Activated naive CD8-positive, alpha-beta T cell treated with anti-CD3 and anti-CD28 coated beads, Interleukin-2, amount 50 U/mL, for 16 hours (primary cell): Measurements from ENCODE around the gene PEX5L.
"Not testable (repeated sequence)": the region's sequence is repeated elsewhere in the genome, so short reads cannot be mapped to it uniquely, and the experiment has no call there.

ENCODE experiments used
- DNase-seq: peaks from one replicate; pipeline ENCODE4 v3.0.0-alpha.2; 2020; ENCODE audit warnings: low read depth, low spot score

The PEX5L gene

GRCh38 chr3:180008318-180008717 is 28.4 kb downstream of the PEX5L start:
- DNase-seq = not testable (repeated sequence)

DNA sequence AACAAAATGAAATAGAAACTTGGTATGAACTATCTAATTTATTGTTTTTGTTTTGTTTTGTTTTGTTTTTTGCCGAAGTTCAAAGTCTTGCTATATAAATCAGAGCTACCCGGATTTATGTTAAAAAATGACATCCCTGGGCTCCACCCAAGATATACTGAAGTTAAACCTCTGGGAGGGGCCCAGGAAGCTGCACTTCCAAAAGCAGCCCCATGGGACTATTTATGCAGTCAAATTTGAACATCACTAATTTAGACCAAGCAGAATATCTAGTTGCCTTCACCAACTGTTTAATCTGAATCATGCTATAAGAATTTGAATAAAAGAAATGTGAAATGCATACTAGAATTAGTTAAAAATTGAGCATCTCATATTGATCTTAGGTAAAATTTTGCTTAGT is 32.2 kb downstream of the PEX5L start:
- no peak for DNase-seq

- no peak for DNase-seq
These were observed 34.7 kb downstream of the PEX5L start for GRCh38 chr3:180002006-180002405.

- DNase-seq = no peak
These were observed 36.2 kb downstream of the PEX5L start for GRCh38 chr3:180000500-180000899.

DNA sequence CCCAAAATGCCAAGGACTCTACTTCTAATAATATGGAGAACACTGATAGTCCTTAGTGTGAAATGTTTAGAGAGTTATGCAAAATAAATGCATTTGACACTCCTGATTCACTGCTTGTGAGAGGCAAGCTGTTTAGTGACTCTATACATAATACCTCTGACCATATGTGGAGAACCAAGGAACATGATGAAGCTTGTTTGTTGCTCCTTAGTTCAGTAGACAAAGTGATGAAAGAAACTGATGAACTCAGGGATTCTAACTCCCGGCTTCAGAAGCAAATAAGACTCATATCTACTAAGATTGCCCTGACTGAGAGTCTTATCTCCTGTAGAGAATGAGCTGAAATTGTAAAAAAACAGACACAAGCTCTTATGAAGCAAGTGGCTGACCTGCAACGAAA is 41.3 kb downstream of the PEX5L start:
- no peak for DNase-seq

DNA sequence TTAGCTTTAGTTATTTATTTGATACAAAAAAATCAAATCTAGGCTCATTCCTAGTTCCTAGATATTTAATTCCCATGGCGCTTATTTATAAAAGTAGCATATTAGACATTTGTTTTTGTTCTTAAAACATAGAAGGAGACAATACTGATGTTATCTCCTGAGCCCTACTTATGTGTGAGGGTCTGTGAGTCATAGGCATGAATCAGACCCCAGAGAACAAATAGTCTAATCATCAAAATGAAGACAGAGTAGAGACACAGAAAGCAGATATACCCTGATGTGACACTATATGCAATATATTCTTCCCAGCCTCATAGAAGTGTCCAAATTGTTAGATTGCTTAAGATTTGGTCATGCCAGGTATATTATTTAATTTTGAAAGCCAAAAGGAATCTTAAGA is 44.9 kb downstream of the PEX5L start:
- DNase-seq = no peak

GRCh38 chr3:179991104-179991503 is 45.6 kb downstream of the PEX5L start:
- DNase-seq = no peak

- DNase-seq = no peak
These were observed 55.1 kb downstream of the PEX5L start for GRCh38 chr3:179981646-179982045.

GRCh38 chr3:179977356-179977755 is 59.4 kb downstream of the PEX5L start:
- no peak for DNase-seq

DNA sequence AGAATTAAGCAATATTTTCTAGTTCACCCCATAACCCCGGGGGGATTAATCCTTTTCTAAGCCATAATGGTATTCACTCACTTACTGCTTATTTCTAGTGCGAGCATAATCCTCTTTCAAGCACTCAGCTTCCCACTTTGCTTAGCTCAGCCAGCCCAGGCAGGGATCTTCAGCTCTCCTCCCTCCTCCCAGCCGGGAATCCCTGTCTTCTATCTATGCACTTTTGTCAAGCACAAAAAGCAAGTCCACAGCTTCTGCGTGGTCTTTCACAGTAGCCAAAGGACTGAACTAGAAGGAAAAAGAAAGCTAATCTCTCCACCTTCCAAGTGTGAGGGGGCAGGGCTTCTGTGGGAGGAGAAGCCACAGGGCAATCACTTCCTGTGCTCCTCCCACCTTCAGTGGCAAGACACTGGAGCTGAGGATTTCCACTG is 62.8 kb downstream of the PEX5L start:
- no peak for DNase-seq

- no peak for DNase-seq
These were observed 63.8 kb downstream of the PEX5L start for GRCh38 chr3:179972881-179973423.

GRCh38 chr3:179971280-179971679 is 65.5 kb downstream of the PEX5L start:
- no peak for DNase-seq

- DNase-seq = no peak
These were observed 66.0 kb downstream of the PEX5L start for GRCh38 chr3:179970746-179971145.

DNA sequence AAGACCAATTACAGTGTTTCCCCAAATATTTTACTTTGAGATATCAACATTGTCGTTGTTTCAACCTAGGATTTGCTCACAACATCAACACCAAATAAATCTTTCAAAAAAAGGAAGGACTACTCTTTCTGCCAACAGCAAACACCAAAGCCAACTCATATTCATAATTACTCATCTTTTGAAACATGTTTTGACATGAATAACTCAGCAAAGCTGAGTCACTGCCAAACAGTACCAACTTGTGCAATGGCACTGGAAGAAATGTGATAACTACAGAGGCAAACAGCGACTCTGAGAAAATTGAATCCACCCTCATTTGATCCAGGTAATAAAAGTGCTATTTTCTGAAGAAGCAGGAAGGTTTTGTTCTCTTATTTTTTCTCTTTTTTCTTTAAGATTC is 67.2 kb downstream of the PEX5L start:
- DNase-seq = no peak

- no peak for DNase-seq
These were observed 69.1 kb downstream of the PEX5L start for GRCh38 chr3:179967622-179968021.

DNA sequence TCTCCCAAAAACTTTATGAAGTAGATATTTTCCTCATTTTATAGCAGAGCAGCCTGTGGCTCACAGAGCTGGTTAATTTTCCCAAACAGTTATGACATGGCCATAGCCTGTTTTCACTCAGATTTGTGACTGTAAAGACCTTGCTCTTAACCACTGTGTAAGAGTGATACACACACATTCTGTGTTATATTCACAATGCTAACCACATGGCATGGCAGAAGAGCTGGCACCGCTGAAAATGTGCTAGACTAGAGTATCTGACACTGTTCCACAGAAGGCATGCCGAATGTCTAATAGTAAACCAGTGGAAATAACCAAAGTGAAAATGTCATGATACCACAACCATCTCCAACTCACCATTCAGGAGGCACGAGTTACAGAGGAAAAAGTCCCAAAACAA is 71.8 kb downstream of the PEX5L start:
- DNase-seq = no peak

- DNase-seq = no peak
These were observed 73.9 kb downstream of the PEX5L start for GRCh38 chr3:179962629-179963387.

DNA sequence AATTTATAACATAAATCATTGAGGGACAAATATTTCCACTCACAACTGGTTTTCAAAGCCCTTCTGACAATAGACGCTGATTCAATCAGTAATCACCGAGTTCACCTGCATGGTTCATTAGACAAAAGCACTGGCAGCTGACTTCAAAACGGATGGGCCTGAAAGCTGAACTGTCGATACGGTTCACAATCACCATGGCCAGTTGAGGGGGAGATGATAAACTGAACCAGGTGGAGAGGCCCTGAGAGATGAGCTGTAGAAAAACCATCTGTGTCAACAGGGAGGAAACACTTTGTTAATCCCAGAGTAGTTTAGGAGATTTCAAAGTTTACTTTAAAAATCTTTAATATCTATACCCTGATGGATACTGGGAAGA is 75.0 kb downstream of the PEX5L start:
- DNase-seq = no peak

DNA sequence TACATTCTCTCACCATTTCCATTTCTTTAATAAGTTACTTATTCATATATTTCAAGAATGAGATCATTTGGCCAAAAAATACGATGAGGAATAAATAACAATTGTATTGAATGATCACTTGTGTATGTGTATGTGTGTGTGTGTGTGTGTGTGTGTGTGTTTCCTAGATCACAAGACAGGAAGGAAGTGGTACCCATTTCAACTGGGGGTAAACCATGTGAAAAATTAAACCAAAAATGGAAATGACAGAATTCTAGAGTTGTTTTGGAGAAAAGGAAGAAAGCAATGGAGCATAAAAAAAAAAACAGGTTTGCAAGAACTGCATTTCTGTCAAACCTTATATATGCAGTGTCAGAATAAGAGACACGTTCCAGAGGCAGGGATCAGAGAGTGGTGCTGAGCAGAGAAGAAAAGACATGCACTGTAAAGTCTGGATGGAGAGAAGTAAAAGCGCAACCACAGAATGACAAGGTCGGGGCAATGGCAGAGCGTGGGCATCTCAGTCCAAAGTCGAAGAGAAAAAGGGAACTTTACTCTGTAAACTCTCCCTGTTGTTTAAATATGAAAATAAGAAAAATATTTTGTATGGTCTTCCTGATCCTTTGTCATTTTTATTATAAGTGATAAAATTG is 75.5 kb downstream of the PEX5L start:
- no peak for DNase-seq

GRCh38 chr3:179958759-179959158 is 78.0 kb downstream of the PEX5L start:
- no peak for DNase-seq

- no peak for DNase-seq
These were observed 78.6 kb downstream of the PEX5L start for GRCh38 chr3:179958143-179958542.

DNA sequence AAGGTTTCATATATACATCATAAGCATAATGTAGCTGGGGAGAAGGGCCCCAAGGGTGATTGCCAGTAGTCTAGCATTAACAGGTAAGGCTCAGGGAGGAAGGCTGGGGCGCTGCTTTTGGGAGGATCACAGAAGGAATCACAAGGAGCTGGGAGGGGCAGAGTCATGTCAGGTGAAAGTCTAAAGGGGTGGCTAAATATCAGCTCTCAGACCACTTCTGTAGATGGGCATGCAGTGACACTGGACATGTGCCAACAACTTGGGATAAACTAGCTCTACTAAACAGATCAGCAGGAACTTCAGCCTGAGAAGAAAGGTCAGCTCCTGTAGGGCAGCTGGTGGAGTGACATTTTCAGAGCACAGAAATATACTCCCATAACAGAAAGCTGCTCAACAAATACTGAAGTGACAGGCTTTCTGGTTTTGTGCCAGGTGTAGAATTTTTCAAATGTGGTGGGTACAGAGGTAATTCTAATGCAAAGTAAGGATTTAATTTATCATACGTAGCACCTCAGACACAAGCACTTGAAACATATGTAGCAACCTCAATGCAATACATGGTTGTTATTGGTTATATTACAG is 79.4 kb downstream of the PEX5L start:
- DNase-seq = no peak

GRCh38 chr3:179956416-179956830 is 80.3 kb downstream of the PEX5L start:
- no peak for DNase-seq
